B cell (primary cell): Measurements from ENCODE around the gene VPS13D. TPM values are rescaled to one million over a fixed set of nuclear protein-coding genes. Genes with fewer than 3 reads are reported as not detected.

ENCODE experiments used
- ATAC-seq: fragments of 200-7000 bp; cut with Tn5 transposase; one replicate; pipeline ENCODE4 v1.10.0; 2021; ENCODE audit warnings: low read depth, mild to moderate bottlenecking, moderate number of reproducible peaks, moderate library complexity
- CTCF ChIA-PET: fragments of 350-600 bp; sonication (Branson Sonifier 250); formaldehyde crosslinking; loops from one replicate; lab custom pipeline; 2021; ENCODE audit warnings: antibody characterized with exemption, inconsistent platforms; lab: Charles Lee
- POLR2A ChIA-PET: fragments of 350-600 bp; sonication (Branson Sonifier 250); formaldehyde crosslinking; loops from one replicate; lab custom pipeline; 2021; ENCODE audit warnings: antibody characterized with exemption; lab: Charles Lee
- DNase-seq: peaks from one replicate; pipeline ENCODE4 v3.0.0; 2013
- H2AFZ ChIP-seq: 2 replicates; pipeline ENCODE4 v1.6.1; 2012; ENCODE audit warnings: mild to moderate bottlenecking, low read depth, low read length; ENCODE audit not compliant: insufficient read depth, poor library complexity, severe bottlenecking
- H3K27ac ChIP-seq, 2 donors: 1 replicate in 1 of 2; 2 replicates in 1 of 2; pipeline ENCODE4 v1.5.1; 2012 to 2013; ENCODE audit warnings: low read length in 2 of 2, mild to moderate bottlenecking in 2 of 2, moderate library complexity in 1 of 2
- H3K27me3 ChIP-seq, 4 experiments: fragments of 200-600 bp in 1 of 4; sonication (generic) in 1 of 4; replicated peaks in 1 of 4; 1 replicate in 2 of 4; 2 replicates in 2 of 4; pipeline versions ENCODE4 v1.6.1 to v1.7.0; 2013 to 2016; ENCODE audit warnings: low read length in 3 of 4, mild to moderate bottlenecking in 2 of 4, mixed read lengths in 1 of 4, moderate library complexity in 1 of 4; ENCODE audit not compliant: insufficient read depth in 4 of 4, control insufficient read depth in 3 of 4; ENCODE audit errors: control extremely low read depth in 1 of 4
- H3K36me3 ChIP-seq, 2 experiments: replicated peaks in 1 of 2; 1 replicate in 1 of 2; 2 replicates in 1 of 2; pipeline versions ENCODE4 v1.6.1 to v1.7.1; 2013; ENCODE audit warnings: low read length in 1 of 2; ENCODE audit not compliant: insufficient read depth in 2 of 2, control insufficient read depth in 1 of 2; ENCODE audit errors: control extremely low read depth in 1 of 2, extremely low read depth in 1 of 2
- H3K4me1 ChIP-seq, 2 donors: fragments of 200-600 bp in 1 of 2; sonication (generic) in 1 of 2; 1 replicate in 1 of 2; 2 replicates in 1 of 2; pipeline versions ENCODE4 v1.5.1 to v1.6.1; 2013 to 2017; ENCODE audit warnings: low read length in 2 of 2; ENCODE audit not compliant: control insufficient read depth in 2 of 2, insufficient read depth in 2 of 2
- H3K4me2 ChIP-seq: replicated peaks from 2 replicates; pipeline ENCODE3; 2012; ENCODE audit warnings: mild to moderate bottlenecking, low read depth, low read length; ENCODE audit not compliant: poor library complexity, severe bottlenecking
- H3K4me3 ChIP-seq, 5 experiments: fragments of 200-600 bp in 1 of 5; sonication (generic) in 1 of 5; 1 replicate in 3 of 5; 2 replicates in 2 of 5; pipeline versions ENCODE4 v1.5.1 to v1.7.0; 2011 to 2016; ENCODE audit warnings: low read length in 4 of 5, mild to moderate bottlenecking in 4 of 5, low read depth in 2 of 5, control low read depth in 1 of 5, moderate library complexity in 1 of 5; ENCODE audit not compliant: insufficient read depth in 1 of 5; ENCODE audit errors: control extremely low read depth in 1 of 5, extremely low read depth in 1 of 5
- H3K79me2 ChIP-seq: fragments of 200-600 bp; sonication (generic); one replicate; pipeline ENCODE4 v1.6.0; 2016; ENCODE audit warnings: low read length; ENCODE audit not compliant: control insufficient read depth, insufficient read depth
- H3K9ac ChIP-seq: fragments of 200-600 bp; sonication (generic); 2 replicates; pipeline ENCODE4 v1.6.1; 2017; ENCODE audit warnings: mild to moderate bottlenecking, low read length, moderate library complexity
- H3K9me3 ChIP-seq, 3 donors: one replicate each; pipeline versions ENCODE4 v1.6.1 to v1.7.1; 2013; ENCODE audit warnings: low read length in 2 of 3; ENCODE audit not compliant: control insufficient read depth in 2 of 3, insufficient read depth in 1 of 3; ENCODE audit errors: control extremely low read depth in 1 of 3
- H4K20me1 ChIP-seq: 2 replicates; pipeline ENCODE4 v1.6.0; 2012; ENCODE audit warnings: mild to moderate bottlenecking, low read length; ENCODE audit not compliant: insufficient read depth, control insufficient read depth, poor library complexity, severe bottlenecking
- H3K27ac Mint-ChIP-seq: one replicate; pipeline ENCODE4 v1.8.0; 2021; ENCODE audit warnings: mixed read lengths
- H3K27me3 Mint-ChIP-seq: one replicate; pipeline ENCODE4 v1.8.0; 2021; ENCODE audit warnings: mixed read lengths
- H3K4me1 Mint-ChIP-seq: one replicate; pipeline ENCODE4 v1.8.0; 2021; ENCODE audit warnings: mixed read lengths
- H3K4me3 Mint-ChIP-seq: one replicate; pipeline ENCODE4 v1.8.0; 2021; ENCODE audit warnings: mixed read lengths
- H3K9me3 Mint-ChIP-seq: one replicate; pipeline ENCODE4 v1.8.0; 2022; ENCODE audit warnings: mixed read lengths; ENCODE audit not compliant: insufficient read depth
- CTCF ChIP-seq: fragments of 200-600 bp; IDR thresholded peaks from one replicate; pipeline ENCODE4 v1.8.0; 2022; ENCODE audit warnings: antibody characterized with exemption, mild to moderate bottlenecking
- EZH2 ChIP-seq: IDR thresholded peaks from 2 replicates; pipeline ENCODE4 v1.6.1; 2012; ENCODE audit warnings: borderline replicate concordance, low read depth, mild to moderate bottlenecking, moderate library complexity, low read length; ENCODE audit not compliant: insufficient read depth, poor library complexity, severe bottlenecking
- WGBS: methylation state at CpG from one replicate; pipeline ENCODE4 v1.1.5; 2013; ENCODE audit warnings: missing lambda C conversion rate; ENCODE audit not compliant: insufficient coverage; 5-methylcytosine and 5-hydroxymethylcytosine counted together
- intact Hi-C: fragments of 100-400 bp; cut with micrococcal nuclease; formaldehyde crosslinking; loops from one replicate; pipeline ENCODE4 v1.10.0; 2022
- polyA plus RNA-seq: library from polyadenylated mRNA; depleted of rRNA; stranded (reverse); fragments of >200 nt; gene quantifications from 2 replicates; pipeline ENCODE4 v1.2.3, GENCODE V29; 2012
- total RNA-seq, 2 donors: library from RNA; stranded (reverse); fragments of 120-200 nt in 1 of 2; gene quantifications; 1 replicate in 1 of 2; 2 replicates in 1 of 2; pipeline versions ENCODE4 v1.2.3 to v1.2.4, GENCODE V29; 2013 to 2022

VPS13D gene
- total and polyA plus RNA-seq, 2 donors (not counting 1 experiment from before 2014, with no cell fraction given) = 29.9 to 104 TPM

- Mint-ChIP-seq H3K4me3 (no peak overlapping the region), H3K27ac (no peak overlapping the region), H3K27me3 (no peaks in the 10 kb centered on the region), H3K9me3 (no peaks in the 10 kb centered on the region), H3K4me1 (peaks cover 10% of the 10 kb centered on the region)
- ChIA-PET CTCF (no interaction called here), POLR2A (no interaction called here)
- 97% methylated on average over 8 of the region's 13 CpGs for WGBS
- no peak overlapping the region for H3K9ac ChIP-seq
- no peaks in the 10 kb centered on the region for H3K79me2 ChIP-seq
- H3K4me1 ChIP-seq = peaks cover 4 to 5% of the 10 kb centered on the region in 2 donors
- ATAC-seq (no peak), DNase-seq (no peak)
- no peak overlapping the region for H3K4me3 ChIP-seq
- peaks cover 1 to 10% of the 10 kb centered on the region in 2 experiments for H3K36me3 ChIP-seq
- no peaks in the 10 kb centered on the region for H4K20me1 ChIP-seq
- H3K27ac ChIP-seq = no peak overlapping the region
- H3K9me3 ChIP-seq = no peaks in the 10 kb centered on the region
- intact Hi-C loops = no loop called here
- no peak overlapping the region for H3K4me2 ChIP-seq
- no peak overlapping the region for H2AFZ ChIP-seq
- TF ChIP-seq CTCF = no peak
- TF ChIP-seq EZH2 = no peak
- no peaks in the 10 kb centered on the region for H3K27me3 ChIP-seq
Observed at GRCh38 chr1:12511516-12512468, 282.0 kb downstream of the VPS13D start.

GRCh38 chr1:12513181-12513580, 283.4 kb downstream of the VPS13D start:
- H3K27ac Mint-ChIP-seq = no peak overlapping the region
- ATAC-seq = no peak
- H3K27me3 ChIP-seq = no peaks in the 10 kb centered on the region
- 86% methylated on average over 8 of the region's 10 CpGs for WGBS
- H3K79me2 ChIP-seq = no peaks in the 10 kb centered on the region
- ChIA-PET POLR2A (no interaction called here), CTCF (no interaction called here)
- no peaks in the 10 kb centered on the region for H4K20me1 ChIP-seq
- TF ChIP-seq CTCF = no peak
- TF ChIP-seq EZH2 = no peak
- H3K4me3 ChIP-seq = no peak overlapping the region
- H3K36me3 ChIP-seq = peaks cover 1 to 3% of the 10 kb centered on the region in 2 experiments
- H2AFZ ChIP-seq = no peak overlapping the region
- H3K4me3 Mint-ChIP-seq = no peak overlapping the region
- intact Hi-C loops = no loop called here
- H3K9me3 Mint-ChIP-seq = no peaks in the 10 kb centered on the region
- H3K27ac ChIP-seq = no peak overlapping the region
- peaks cover 10% of the 10 kb centered on the region for H3K4me1 Mint-ChIP-seq
- H3K4me2 ChIP-seq = no peak overlapping the region
- peaks cover 4 to 5% of the 10 kb centered on the region in 2 donors for H3K4me1 ChIP-seq
- no peaks in the 10 kb centered on the region for H3K9me3 ChIP-seq
- no peak for DNase-seq
- H3K27me3 Mint-ChIP-seq = no peaks in the 10 kb centered on the region
- no peak overlapping the region for H3K9ac ChIP-seq
